ENCODE measurements around the gene ZDHHC4.

DNA sequence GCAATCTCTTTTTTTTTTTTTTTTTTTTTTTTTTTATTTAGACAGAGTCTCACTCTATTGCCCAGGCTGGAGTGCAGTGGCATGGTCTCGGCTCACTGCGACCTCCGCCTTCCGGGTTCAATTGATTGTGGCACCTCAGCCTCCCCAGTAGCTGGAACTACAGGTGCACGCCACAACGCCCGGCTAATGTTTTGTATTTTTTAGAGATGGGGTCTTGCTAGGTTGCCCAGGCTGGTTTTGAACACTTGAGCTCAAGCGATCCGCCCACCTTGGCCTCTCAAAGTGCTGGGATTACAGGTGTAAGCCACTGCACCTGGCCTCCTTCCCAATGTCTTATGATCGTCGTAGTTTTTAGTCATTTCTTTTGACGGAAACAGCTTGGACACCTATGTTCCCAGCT, 31.5 kb downstream of the ZDHHC4 start:
- TF ChIP-seq, protein P1, sequence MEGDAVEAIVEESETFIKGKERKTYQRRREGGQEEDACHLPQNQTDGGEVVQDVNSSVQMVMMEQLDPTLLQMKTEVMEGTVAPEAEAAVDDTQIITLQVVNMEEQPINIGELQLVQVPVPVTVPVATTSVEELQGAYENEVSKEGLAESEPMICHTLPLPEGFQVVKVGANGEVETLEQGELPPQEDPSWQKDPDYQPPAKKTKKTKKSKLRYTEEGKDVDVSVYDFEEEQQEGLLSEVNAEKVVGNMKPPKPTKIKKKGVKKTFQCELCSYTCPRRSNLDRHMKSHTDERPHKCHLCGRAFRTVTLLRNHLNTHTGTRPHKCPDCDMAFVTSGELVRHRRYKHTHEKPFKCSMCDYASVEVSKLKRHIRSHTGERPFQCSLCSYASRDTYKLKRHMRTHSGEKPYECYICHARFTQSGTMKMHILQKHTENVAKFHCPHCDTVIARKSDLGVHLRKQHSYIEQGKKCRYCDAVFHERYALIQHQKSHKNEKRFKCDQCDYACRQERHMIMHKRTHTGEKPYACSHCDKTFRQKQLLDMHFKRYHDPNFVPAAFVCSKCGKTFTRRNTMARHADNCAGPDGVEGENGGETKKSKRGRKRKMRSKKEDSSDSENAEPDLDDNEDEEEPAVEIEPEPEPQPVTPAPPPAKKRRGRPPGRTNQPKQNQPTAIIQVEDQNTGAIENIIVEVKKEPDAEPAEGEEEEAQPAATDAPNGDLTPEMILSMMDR (conservative IDR thresholded peaks at IDR 0.05; ENCODE audit: low read depth, low read length), result no peak
- TF ChIP-seq EZH2 (IDR thresholded peaks at IDR 0.05; ENCODE audit: low read length, unreplicated experiment) (no peak), EZH2phosphoT487 (IDR thresholded peaks at IDR 0.05; ENCODE audit: borderline replicate concordance, low read length) (no peak)
